Measurements from ENCODE around the gene FANCC.
"Not testable (repeated sequence)": the region's sequence is repeated elsewhere in the genome, so short reads cannot be mapped to it uniquely, and the experiment has no call there.

FANCC gene

DNA sequence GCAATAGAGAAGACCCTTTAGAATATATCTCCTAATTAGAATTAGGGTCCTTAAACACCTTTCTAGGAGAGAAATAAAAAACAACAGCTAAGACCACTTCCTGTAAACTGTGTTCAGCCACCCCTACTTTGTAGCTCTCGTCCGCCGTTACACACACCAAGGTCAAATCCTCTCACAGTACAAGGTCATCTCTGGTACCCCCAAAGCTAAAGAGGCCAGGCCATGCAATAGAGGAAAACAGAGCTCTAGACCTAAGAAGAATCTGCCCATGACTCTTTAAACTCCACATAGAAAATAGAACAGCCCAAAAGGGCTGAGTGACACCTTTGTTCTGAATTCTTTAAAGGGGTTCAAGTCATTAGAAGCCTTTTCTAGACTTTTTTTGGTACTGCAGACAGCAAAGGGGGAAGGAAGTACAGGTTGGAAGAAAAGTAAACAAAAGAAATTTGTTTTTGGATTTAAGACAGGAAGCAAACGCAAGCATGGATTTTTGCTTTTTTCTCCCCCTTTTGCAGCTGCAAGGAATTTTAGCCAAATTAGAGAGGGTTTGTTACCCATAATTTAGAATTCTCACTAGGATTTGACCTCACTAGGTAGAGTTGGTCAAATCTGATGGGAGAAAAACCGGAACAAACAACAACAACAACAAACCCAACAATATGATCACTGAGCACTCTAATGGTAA is 13.4 kb upstream of the FANCC start:
- no peak for DNase-seq (ENCODE audit: low spot score)

DNA sequence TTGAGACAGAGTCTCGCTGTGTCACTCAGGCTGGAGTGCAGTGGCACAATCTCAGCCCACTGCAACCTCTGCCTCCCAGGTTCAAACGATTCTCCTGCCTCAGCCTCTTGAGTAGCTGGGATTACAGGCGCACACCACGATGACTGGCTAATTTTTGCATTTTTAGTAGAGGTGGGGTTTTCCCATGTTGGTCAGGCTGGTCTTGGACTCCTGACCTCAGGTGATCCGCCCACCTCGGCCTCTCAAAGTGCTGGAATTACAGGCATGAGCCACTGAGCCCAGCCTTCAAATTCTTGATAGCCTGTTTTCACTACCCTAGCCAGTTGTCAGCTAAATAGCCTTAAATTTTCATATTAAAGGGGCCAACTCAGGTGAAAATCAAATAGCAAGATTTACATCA is 11.6 kb upstream of the FANCC start:
- DNase-seq (ENCODE audit: low spot score), result not testable (repeated sequence)

DNA sequence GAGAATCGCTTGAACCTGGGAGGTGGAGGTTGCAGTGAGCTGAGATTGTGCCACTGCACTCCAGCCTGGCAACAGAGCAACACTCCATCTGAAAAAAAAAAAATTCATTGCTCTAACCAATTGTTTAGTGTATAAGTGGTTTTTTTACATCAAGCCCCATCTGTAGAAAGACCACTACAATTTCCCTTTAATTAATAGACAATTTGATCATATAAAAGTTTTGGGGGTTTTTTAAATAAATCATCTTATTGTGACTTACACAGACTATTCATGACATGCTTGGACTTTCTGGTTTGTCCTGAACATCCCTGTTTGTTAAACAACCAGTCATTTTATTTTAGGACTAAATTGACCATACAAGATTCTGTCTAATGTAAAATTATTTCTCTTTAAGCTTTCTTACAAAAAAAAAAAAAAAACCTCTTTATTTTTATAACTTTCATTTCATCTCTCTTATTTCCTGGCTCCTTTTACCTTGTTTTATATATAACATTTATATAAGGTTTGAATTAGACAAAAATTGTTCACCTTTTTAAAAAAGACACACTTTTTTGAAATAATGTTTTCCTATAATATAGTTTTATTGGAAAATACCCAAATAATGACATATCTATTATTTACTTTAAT is 9.8 kb upstream of the FANCC start:
- DNase-seq (ENCODE audit: low spot score), result no peak

DNA sequence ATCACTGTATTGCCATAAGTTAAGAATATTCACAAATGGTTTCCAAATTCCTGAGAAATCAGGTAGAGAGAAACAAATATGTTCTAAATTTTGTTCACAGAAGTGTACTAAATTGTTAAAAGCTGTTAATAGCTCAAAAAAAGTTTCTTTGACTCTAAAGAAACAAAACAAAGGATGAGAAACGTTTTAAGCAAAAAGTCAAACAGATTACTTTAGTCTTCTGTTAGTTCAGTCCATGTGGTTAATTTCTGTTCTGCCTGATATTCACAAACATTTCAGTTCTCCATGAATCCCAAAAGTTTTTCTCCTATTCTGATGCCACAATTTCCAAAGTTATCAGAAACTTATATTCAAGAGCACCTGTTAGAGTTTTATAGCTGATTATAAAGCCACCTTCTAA is 7.7 kb upstream of the FANCC start:
- DNase-seq (ENCODE audit: low spot score), result no peak

- no peak for DNase-seq (ENCODE audit: low spot score)
Measured at GRCh38 chr9:95317893-95318211, 343 bp upstream of the FANCC start.

GRCh38 chr9:95316794-95317118 is 753 bp downstream of the FANCC start:
- no peak for DNase-seq (ENCODE audit: low spot score)

GRCh38 chr9:95316274-95316673 is 1.2 kb downstream of the FANCC start:
- DNase-seq (ENCODE audit: low spot score), result no peak

- DNase-seq (ENCODE audit: low spot score), result no peak
Measured at GRCh38 chr9:95315108-95315746, 2.3 kb downstream of the FANCC start.

DNA sequence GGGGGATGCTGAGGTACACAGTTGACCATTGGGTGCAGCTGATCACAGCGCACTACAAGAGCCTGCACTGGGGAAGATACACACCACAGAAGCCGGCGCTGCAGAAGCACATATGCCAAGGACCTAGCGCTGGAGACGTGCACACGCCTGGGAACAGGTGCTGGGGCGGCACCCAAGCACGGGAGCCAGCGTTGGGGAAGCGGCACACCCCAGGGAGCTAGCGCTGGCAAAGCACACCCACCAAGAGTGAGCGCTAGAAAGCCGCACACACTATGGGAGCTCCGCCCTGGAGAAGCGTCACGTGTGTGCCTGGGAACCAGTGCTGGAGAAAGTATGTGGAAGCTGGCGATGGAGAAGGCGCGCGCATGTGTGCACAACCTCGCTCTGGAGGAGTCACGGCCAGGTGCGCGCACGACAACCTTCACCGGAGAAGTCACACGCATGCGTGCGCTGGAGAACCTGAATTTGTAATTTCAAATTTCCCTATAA is 4.5 kb downstream of the FANCC start:
- no peak for DNase-seq (ENCODE audit: low spot score)

DNA sequence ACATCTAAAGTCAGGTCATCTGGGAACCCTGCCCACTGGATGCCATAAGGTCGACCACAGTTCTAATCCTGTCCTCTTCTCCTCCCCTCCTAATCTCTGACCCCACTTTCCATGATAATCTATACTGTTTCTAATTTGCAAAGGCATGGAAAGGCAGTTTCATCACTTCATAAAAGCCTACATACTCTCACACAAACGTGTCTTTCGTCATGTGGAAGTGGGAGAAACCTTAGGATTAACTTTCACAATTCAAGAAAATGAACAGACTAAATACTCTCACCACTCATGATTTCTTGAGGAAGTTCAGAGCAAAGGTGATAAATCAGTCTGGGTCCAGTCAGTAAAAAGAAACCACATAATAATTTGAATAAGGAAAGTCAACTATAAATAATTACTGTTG is 5.5 kb downstream of the FANCC start:
- DNase-seq (ENCODE audit: low spot score), result no peak

- no peak for DNase-seq (ENCODE audit: low spot score)
Measured at GRCh38 chr9:95307538-95307937, 10.0 kb downstream of the FANCC start.

- DNase-seq (ENCODE audit: low spot score), result no peak
Measured at GRCh38 chr9:95306819-95307218, 10.7 kb downstream of the FANCC start.

DNA sequence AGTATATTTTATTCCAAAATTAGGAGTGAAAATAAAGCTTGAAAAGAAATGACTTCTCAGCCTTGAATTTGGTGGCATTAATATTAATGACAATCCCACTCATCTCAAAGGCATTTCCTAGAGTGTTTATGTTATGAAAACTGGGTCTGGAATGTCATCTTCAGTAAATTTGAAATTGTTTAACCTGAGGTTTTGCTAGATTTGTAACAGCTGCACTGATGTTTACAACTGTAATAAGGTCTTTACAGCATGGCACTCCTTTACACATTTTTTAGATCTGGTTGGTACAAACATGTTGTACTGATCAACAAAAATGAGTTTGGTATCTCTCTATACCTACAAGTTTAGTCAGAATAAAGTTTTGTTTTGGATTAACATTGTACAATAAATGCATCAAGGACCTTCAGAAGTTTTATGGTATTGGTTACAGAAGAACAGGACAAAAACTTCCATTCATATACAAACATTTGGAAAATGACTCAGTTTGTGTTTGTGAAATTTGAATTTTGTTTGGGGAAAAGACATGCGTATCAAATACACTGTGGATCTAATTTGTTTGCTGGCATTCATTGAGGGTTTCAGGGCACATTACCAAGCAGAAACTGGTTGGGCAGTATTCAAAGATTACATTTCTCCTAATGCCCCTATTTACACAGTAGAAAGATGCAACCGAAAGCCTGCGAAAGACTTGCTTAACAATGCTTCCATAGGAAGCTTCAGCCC is 11.6 kb downstream of the FANCC start:
- DNase-seq (ENCODE audit: low spot score), result no peak

- DNase-seq (ENCODE audit: low spot score), result no peak
Measured at GRCh38 chr9:95302479-95302878, 15.0 kb downstream of the FANCC start.

DNA sequence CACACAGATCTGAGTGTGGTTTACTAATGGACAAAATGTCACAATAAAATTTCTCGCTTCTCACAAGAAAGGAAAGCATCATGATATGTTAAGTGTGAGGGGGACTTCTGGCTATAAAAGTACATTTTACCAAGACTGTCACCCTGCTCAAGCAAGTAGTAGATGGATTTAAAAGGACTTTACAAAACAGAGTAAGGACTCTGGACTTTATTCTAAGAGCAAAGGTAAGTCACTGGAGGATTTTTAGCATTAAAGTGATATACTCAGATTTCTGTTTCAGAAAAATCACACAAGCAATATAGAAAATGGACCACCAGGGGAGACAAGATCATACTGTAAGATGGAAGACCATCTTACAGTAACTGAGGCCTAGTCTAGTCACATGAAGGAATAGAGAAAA is 19.7 kb downstream of the FANCC start:
- no peak for DNase-seq (ENCODE audit: low spot score)

GRCh38 chr9:95297316-95297715 is 20.2 kb downstream of the FANCC start:
- no peak for DNase-seq (ENCODE audit: low spot score)

DNA sequence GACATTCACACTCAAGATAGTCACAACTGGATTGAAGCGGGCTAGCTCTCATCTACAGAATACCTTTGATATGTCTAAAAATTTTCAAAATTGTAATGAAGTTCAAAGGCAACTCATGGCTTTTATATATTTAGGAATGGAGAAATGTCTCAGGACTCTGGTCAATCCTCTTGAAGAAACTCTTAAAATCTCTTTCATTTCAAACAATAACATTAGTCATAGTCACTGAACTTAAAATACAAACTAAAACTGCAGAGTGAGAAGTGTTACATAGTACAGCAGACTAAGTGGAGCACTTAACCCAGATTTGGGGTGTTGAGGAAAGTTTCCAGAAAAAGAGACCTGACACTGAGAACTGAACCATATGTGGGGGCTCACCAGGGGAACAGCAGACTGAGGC is 20.7 kb downstream of the FANCC start:
- no peak for DNase-seq (ENCODE audit: low spot score)

- not testable (repeated sequence) for DNase-seq (ENCODE audit: low spot score)
Measured at GRCh38 chr9:95293296-95293695, 24.2 kb downstream of the FANCC start.

- no peak for DNase-seq (ENCODE audit: low spot score)
Measured at GRCh38 chr9:95292226-95292625, 25.3 kb downstream of the FANCC start.

DNA sequence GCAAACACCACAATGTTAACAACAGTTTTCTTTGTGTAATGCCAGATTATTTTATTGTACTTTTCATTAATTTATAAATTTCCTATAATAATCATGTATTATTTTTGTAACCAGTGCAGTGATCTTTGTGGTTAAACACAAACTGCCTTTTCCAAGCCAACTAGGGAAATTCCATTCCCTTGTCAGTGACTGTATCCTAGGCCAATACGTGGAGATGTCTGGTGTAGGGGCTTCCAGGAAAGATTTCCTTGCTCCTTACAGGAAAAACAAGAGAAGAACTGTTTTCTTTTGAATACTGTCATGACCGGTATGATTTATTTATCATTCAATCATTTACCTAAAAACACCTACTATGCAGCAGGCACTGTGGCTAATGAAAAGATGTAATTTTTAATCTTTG is 31.4 kb downstream of the FANCC start:
- no peak for DNase-seq (ENCODE audit: low spot score)

DNA sequence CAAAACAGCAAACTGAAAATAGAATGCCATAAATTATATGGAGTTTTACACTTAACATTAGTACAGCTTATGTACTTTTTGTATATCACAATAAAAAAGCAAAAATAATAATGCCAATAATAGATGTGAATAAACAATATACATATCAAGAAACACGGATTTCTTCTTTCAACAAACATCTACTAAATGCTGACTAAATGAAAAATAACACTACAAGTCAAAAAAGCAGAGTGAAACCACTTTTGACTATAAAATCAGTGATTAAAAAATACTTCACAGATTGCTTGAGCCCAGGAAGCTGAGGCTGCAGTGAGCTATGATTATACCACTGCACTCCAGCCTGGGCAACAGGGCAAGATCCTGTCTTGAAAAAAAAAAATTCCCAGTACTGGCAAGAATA is 32.2 kb downstream of the FANCC start:
- DNase-seq (ENCODE audit: low spot score), result no peak

DNA sequence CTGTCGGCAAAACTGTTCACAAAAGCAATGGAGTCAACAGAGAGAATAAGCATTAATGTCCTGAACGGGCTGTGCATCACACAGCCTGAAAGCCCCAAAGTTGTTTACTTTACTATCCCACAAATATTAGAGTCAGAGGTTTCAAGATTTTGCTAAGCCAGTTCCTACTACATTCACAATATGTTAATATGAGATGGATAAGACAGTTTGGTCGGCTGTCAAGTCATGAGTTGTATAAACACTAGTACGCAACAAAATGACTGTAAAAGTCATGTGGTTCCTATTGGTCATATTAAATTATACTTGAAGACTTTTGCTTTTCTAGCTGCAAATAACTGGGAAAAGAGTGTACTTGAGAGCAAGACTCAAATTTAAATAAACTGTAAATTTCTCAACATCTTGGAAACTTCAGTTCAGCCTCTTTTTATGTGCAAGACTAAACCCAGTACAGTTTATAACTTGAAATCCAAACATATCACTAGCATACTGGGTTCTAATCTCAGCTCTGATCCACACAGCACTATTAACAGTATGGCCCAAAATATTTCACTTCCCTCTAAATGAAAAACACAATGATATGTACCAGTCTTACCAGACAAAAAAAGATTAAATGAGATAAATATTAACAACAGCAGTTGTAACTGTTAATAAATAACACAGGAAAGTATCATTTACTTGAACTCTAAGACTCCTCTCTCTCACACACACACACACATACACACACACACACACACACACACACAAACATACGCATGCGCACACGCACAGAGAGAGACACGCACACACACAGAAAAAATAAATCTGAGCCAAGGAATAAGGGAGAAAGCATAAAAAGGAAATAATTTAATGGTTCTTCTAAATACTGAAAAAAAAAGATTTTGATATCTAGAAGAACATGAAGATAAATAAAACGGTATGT is 33.1 kb downstream of the FANCC start:
- DNase-seq (ENCODE audit: low spot score), result no peak

Data from hematopoietic multipotent progenitor cell treated with erythropoietin and hydrocortisone succinate and interleukin-3 and kit ligand, for 17 days (in vitro differentiated cells).